Amniotic epithelial cell (primary cell): ENCODE results near the gene CDKL1.
"Not testable (repeated sequence)": the region's sequence is repeated elsewhere in the genome, so short reads cannot be mapped to it uniquely, and the experiment has no call there.

Experiments
- DNase-seq: peaks from one replicate; pipeline ENCODE4 v3.0.0-alpha.2; 2010; ENCODE audit warnings: low read depth

CDKL1 gene

DNA sequence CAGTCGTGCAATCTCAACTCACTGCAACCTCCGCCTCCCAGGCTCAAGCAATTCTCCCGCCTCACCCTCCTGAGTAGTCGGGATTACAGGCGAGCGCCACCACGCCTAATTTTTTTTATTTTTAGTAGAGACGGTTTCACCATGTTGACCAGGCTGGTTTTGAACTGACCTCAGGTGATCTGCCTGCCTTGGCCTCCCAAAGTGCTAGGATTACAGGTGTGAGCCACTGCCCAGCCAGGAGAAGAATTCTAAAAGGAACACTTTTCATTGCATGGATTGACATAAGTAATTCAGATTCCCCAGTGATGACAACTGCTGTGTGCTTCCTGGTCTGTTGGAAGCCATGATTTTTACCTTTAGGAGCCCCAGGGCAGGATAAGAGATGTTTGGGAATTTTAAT lies 62.5 kb downstream of the CDKL1 start:
- no peak for DNase-seq

DNA sequence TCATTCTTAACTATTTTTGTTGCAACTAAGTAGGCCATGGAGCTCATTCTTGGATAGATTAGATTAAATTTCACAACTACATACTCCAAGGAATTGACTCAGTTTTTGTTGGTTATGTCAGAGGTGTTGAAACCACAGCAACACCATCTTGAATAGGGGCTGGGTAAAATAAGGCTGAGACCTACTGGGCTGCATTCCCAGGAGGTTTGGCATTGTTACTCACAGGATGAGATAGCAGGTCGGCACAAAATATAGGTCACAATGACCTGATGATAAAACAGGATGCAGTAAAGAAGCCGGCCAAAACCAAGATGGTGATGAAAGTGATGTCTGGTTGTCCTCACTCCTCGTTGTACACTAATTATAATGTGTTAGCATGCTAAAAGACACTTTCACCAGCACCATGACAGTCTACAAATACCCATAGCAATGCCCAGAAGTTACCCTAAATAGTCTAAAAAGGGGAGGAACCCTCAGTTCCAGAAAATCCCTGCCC lies 63.6 kb downstream of the CDKL1 start:
- peak; percentile 98 for DNase-seq

- no peak for DNase-seq
Measured at GRCh38 chr14:50331596-50331995, 65.1 kb downstream of the CDKL1 start.

DNA sequence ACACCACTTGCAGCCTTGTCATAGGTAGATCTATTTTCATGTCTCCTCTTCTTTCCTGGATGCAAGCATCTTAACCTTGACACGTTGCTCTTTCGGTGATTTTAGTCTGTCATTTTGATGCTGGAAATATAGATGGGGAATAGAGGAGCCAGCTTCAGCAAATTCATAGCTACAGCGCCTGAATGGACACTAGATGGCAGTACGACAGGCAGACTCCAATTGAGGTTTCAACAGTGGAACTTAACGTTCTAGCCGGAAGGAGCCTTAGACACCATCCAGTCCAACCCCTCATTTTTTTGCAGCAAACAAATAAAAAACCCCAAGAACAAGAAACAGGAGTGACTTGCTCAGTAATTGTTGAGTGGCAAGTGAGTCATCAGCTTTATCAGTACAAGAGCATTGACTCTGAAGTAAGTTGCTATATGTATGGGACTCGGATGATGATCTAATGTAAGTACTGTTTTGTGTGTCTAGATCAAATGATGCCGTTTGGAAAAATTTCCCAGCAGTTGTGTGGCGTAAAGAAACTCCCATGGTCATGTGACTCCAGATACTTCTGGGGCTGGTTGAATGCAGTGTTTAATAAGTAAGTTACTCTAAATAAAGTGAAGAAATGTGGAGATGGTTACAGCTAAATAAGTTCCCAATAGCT lies 75.5 kb downstream of the CDKL1 start:
- DNase-seq: peak; percentile 98

DNA sequence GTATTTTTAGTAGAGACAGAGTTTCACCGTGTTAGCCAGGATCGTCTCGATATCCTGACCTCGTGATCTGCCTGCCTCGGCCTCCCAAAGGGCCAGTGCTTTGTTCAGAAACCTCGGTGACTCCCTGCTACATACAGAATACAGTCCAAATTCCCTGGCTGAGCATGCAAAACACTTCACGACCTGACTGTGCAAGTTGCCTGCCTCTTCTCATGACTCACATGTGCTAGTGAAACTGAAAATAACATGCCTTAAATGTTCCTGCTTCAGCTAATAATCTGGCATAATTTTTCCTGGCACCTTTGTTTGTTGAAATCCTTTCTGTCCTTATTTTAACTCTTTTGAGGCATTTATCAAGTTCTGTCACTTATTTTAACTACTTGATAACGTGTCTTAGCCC lies 76.4 kb downstream of the CDKL1 start:
- peak; percentile 75 for DNase-seq

GRCh38 chr14:50319721-50320120 lies 77.0 kb downstream of the CDKL1 start:
- no peak for DNase-seq

DNA sequence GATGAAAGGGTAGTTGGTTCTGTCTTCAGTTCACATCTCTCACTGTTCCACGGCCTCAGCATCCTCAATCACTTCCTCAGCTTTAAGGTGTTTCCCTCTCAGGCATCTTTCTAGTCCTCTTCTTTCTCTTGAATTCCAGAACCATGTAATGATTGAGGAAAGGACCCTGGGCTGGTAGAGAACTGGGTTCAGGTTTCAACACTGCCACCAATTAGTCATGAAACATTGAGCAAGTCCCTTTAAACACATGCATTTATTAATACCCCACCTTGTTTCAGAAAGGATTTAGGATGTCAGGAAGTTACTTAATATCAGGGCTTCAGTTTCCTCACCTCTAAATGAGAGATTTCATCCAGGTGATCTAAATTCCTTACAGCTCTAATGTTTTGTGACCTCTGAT lies 77.4 kb downstream of the CDKL1 start:
- DNase-seq: peak; percentile 40

DNA sequence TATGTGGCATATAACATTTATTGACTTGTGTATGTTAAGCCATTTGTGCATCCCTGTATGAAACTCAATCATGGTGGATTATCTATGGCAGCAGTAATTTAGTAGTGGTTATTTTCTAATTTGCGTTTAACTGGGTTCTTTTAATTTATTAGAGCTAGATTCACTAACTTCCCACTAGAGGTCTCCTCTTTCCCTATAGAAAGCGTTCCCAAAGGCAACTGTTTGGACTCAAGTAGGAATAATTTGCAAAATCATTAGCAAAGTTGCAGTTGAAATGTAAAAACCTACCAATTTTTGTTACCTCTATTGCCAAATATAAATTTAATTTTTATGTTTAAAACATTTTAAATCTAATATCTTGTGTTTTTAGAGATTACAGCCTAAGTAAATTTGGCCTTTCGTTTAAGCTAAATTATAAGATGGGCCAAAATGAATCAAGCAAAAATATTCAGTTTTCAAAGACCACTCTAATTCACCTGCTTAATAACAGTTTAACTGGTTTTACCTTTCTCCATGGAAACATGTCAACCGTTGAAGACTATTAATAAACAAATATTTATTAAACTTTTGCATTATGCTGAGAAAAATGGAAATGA lies 78.6 kb downstream of the CDKL1 start:
- peak; percentile 58 for DNase-seq

GRCh38 chr14:50314098-50314497 lies 82.6 kb downstream of the CDKL1 start:
- DNase-seq: not testable (repeated sequence)

DNA sequence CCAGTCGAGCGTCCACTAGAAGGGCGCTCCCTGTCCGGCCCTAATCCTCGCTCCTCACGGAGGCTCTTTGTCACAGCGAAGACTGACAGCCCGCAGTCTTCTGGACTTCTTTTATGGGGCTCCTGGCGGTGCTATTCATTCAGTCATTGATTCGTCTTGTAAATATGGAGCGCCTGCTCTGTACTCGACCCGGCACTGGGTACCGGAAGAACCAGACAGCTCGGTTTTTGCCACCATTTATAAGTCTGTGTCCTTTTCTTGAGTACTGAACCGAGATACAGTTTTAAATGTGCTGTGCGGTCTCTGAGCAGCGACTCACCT lies 84.0 kb downstream of the CDKL1 start:
- peak; percentile 34 for DNase-seq

DNA sequence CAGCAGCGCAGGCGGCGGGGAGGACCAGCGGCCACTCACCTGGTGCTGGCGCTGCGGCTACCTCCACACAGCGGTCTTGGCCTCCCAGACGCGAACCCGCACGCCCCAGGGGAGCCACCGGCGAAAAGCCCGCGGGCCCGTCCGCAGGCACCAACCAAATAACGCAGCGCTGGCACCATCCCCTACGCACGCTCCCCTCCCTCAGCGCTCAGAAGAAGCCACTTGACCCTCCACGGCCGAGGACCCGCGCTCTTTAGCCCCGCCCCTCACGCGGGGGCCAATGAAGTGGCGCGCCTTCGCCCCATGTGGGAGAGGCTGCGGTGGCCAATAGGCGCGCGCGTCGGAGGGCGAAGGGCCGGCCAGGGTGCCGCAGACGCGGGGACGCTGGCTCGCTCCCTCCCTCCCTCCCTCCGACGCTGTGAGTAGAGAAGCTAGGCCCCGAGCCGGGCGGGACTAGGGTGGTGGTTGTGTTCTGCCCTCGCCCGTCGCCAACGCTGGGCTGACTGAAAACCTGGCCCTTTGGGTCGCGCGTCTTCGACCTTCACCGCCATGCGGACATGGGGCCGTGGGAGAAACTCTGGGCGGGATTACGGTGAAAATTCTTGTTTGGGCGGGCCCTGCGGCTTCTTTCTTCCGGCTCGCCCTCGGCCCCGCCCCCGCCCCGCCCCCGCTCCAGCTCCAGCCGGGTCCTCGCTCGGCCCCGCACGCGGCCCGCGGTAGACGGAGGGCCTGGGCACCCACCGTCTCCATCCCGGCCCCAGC lies 84.5 kb downstream of the CDKL1 start, which contains the start of the genes DMAC2L and L2HGDH:
TSS of gene DMAC2L (plus strand) at position 353 of the 762 bp plus-strand sequence. CDS start 9,164 bp downstream, outside the sequence.
TSS of gene L2HGDH (minus strand) at position 258 of the 762 bp plus-strand sequence. CDS start at position 179, 79 bp downstream.
- peak; percentile 85 for DNase-seq

- no peak for DNase-seq
Measured at GRCh38 chr14:50311337-50311971, 85.2 kb downstream of the CDKL1 start.

DNA sequence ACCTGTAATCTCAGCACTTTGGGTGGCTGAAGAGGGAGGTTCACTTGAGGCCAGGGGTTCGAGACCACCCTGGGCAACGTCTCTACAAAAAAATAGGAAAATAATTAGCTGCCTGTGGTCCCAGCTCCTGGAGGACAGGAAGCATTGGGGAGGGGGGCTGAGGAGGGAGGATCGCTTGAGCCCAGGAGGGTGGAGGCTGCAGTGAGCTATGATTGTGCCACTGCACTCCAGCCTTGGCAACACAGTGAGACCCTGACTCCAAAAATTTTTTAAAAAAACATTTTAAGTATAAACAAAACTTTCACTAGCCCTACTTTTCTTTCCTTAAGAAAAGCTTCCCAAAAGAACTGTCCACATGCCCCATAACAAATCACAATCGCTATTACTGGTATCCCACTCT lies 86.2 kb downstream of the CDKL1 start:
- DNase-seq: no peak

GRCh38 chr14:50308363-50308915 lies 88.2 kb downstream of the CDKL1 start:
- peak; percentile 40 for DNase-seq

DNA sequence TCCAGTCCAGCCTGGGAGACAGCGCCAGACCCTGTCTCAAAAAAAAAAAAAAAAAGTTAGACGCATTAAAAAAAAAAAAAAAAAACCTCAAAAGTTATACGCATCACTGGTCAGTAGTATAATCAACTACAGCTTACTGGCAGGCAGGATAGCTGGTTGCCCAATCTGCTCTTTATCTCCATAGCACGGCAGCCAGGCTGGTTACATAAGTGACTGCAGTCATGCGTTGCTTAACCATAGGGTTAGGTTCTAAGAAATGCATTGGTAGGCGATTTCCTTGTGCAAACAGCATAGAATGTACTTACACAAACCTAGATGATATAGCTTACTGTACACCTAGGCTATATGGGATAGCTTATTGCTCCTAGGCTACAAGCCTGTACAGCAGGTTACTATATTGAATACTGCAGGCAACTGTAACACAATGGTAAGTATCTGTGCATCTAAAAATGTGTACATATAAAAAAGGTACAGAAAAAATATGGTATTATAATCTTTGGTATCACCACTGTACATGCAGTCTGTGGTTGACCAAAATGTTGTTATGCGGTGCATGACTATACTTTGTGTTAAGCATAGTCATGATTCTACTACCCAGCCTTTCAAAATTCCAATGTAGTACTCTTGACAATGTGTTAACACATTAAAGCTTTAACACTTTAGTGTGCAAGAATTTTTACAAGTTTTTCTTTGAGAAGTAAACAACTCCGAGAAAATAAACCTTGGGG lies 92.8 kb downstream of the CDKL1 start:
- DNase-seq: peak; percentile 96

GRCh38 chr14:50301914-50302313 lies 94.8 kb downstream of the CDKL1 start:
- no peak for DNase-seq

DNA sequence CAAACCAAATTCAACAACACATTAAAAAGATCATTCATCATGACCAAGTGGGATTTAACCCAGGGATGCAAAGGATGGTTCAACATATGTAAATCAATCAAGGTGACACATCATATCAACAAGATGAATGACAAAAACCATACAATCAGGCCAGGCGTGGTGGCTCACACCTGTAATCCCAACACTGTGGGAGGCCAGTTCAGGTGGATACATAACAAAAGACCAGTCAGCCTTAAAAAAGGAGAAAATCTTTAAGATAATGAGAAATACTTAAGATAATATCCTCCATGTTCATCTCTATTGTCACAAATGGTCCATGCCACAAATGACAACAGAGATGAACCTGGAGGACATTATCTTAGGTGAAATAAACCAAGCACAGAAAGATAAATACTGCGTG lies 97.1 kb downstream of the CDKL1 start:
- DNase-seq: no peak

DNA sequence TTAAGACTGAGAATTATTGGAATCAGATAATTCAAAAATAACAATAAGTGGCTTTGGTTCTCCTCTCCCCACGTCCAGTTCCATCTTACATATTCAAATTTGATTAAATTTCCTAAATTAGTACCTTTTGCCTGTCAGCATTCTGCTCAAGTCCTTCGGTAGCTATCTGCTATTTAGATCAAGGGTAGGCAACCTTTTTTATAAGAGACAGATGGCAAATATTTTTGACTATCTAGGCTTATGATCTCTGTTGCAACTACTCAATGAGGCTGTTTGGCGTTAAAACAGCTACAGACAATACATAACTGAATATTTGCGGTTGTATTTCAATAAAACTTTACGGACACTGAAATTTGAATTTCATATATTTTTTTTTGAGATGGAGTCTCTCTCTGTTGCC lies 106.4 kb downstream of the CDKL1 start:
- no peak for DNase-seq

GRCh38 chr14:50288146-50288545 lies 108.5 kb downstream of the CDKL1 start:
- DNase-seq: no peak

- no peak for DNase-seq
Measured at GRCh38 chr14:50285861-50286260, 110.8 kb downstream of the CDKL1 start.
